SK-MEL-5 (cell line): ENCODE results near the gene MTOR. TPM values are rescaled to one million over a fixed set of nuclear protein-coding genes. Genes with fewer than 3 reads are reported as not detected.

Experiments
- DNase-seq: peaks from one replicate; pipeline ENCODE4 v3.0.0-alpha.2; 2016; ENCODE audit warnings: low read depth, low spot score
- in situ Hi-C: cut with HindIII; loops from 2 replicates; pipeline ENCODE4 v1.10.0; 2016; ENCODE audit warnings: low sequenced_read_pairs, high pct_unique_total_duplicates, low pct_unique_long_range_greater_than_20kb
- total RNA-seq: library from RNA; depleted of rRNA; stranded (reverse); fragments of >200 nt; shearing (Covaris generic); gene quantifications from 2 replicates; pipeline ENCODE4 v1.2.3, GENCODE V29; 2014

Gene MTOR
- total RNA-seq, 1 experiment from 2014 or later, result 34.5 TPM

DNA sequence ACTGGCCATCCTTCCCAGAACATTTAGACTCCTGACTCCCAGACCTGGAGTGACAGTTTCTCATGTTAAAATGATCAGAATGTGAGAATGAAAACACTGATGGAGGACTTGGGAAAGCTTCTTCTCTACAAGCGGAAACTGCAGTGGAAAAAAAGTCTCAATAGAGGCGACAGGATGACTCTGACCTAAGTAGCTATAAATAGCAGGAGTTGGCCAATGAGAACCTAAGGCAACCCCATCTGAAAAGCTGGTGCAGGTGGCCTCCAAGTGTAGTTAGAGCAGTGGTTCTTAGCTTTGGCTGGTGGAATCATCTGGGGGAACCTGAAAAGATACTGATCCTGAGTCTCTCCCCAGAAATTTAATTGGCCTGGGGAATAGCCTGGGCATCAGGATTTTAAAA lies 118.4 kb downstream of the MTOR start:
- in situ Hi-C loops, result no loop called here
- no peak for DNase-seq

DNA sequence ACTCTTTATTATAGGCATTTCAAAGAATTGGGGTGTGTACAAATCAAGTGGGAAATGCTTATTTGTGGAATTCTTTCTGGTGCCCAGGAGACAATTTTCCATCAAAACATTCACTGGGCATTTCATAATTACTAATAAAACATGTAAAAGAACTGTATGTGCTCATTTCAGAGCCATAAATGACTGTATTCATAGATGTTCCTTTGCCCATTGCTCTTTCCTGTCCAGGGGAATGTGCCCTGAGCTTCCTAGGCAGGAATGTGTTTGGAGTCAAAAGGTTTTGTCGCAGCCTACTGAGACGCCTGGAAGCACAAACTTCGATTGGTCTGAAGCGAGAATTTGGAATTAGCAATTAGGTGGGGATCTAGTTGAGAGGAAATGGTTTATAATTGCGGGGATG lies 119.0 kb downstream of the MTOR start:
- in situ Hi-C loops, result no loop called here
- DNase-seq, result no peak

DNA sequence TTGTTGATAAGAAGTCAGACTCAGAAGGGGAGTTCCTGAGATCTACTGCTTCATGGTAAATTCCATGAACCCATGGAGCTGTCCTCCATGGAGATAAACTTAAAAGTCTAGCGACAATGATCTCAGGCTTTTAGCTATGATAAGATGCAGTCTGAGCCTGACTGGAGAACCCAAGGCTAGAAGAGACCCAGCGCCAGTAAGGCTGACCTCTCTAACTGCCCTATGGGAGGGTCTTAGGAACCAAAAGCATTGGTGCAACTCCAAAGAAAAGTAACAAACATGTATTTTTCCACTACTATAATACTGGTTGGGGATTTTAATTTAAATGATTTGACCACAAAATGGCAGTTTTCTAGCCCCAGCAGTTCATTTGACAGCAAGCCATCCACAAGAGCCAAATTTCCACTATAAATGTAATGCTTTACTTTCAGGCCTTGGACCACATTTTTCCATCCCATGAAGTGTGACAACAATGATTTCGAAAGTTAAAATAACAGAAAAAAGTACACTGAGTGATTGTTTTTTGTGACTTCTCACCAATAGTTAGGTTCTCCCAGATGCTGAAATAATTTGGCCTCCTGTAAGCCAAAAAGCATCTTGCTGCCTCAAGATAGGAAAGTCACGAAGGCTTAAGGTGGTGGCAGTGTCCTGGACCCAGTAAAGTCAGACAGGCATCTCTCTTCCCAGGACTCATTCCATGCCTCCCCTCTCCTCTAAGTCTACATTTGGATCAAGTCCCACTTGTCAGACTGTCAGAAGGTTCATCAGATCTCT lies 119.5 kb downstream of the MTOR start:
- no peak for DNase-seq
- in situ Hi-C loops, result no loop called here

DNA sequence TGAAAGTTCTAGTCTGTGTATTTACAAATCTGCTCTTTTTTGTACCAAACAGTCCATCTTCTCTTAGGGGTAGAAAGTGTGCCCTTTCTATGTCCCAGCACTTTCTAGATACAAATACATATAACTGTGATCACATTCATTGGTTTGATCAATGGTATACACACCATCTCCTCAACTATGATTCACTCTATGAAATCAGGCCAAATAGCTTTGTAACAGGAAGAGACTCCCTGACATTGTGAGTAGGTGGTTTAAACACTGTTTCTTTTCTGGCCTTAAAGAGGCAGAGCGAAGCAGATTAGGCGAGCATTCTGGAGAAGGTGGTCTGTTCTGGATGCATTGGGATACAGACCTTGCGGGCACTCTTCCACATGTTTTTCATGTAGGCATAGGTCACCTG lies 123.4 kb downstream of the MTOR start:
- in situ Hi-C loops, result no loop called here
- no peak for DNase-seq

DNA sequence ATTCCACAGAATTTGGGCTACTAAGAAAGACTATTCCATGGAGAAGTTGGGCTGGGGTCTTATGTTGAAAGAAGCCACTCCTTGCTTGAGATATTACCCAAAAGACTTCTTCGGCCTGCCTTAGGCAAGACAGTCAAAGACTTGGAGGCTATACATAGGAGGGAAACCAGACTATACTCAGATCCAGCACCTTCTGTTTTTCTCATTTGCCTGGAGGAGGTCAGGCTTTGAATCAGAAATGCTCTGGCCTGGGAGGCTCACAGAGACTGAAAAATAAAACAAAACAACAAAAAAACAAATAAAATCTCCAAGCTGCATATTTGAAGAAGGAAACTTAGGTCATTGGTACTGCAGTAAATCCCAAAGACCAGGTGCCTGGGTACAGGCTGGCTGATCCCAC lies 124.3 kb downstream of the MTOR start:
- DNase-seq, result no peak
- in situ Hi-C loops, result no loop called here

DNA sequence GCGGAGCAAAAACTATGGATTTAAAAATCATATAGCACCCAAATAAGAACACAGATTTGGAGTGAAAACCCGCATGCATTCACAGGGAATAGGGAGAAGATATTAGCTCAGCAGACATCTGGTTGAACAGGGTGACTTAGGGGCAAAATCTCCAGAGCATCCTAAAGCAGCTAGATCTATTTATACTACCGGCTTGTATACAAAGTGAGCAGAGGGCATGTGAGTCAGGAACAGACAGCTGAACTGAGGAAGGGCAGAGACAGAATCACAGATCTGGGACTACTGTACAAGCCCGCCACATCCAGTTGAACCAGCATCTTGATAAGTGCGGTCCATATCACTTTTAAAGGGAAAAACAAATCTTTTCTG lies 127.5 kb downstream of the MTOR start:
- in situ Hi-C loops, result no loop called here
- no peak for DNase-seq

DNA sequence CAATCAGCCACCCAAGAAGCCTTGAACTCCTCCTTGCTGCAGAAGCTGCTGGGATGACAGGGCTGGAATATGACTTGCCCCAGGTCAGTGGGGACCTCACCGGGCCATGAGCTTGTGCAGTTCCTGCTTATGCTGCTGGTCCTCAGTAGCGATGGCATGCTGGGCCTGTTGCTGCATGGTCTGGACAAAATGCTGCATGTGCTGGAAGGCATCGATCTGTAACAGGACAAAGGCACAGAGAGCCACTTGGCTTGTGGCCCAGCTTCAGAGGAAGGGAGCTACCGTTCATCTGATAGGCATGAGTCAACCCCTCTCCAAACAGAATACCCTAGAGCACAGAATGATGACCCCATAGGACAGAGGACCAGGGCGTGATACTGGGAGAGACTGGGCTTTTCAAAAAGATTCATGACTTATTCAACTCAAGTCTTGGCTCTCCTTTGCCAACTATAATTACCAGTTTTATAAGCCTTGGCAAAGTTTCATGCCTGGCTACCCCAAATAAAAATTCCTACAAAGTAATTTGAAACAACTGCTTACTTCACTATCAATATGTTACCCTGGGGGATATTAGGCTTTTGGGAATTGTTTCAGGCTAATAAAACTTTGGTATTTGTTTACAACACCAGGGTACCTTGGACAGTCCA lies 128.0 kb downstream of the MTOR start:
- peak; percentile 40 for DNase-seq
- in situ Hi-C loops, result no loop called here

DNA sequence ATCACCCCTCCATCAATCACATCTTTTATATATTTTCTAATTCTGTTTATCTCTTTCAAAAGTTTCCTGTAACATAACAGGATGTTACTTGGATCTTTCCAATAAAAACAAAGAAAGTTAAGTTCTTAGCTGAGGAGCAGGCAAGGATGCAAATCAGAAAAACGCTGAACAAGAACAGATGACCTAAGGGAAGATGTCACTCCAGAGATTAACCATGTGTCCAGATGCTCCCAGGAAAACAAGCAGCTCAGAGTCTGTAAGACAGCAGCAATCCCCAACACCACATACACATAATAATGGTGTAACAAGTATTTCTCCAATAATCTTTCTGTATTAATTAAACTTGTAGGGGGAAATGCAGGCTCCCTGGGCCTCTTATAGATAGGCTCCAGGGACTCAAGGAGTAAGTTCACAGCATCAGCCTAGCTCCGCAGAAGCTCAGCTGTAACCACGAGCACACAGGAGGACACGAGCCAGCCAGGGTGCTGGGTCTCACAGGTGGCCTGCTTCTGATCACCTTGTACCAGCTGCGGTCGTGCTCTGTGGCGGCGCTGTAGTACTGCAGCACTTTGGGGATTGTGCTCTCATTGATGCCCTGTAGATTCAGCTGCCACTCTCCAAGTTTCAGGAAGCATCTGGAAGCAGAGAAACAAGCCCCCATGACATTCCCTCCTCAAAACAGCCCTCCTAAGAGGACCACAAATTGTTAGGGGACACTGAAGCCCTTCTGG lies 129.6 kb downstream of the MTOR start:
- no peak for DNase-seq
- in situ Hi-C loops, result no loop called here

DNA sequence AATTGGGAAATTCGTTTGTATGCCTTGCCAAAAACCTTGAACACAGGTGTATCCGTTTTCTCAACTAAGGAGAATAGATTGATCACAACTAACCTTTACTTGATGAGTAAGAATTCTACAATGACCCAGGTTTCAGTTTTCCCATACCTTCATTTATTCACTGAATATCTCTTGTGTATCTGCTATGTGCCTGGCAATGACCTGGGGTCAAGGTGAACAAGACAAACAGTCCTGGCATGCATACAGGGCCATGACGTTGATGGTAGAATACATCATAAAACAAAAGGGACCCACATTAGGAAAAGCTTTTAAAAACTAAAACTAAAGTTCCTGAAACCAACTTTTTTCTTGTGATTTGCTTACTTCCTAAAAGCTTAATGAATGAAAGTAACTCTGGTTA lies 130.5 kb downstream of the MTOR start:
- DNase-seq, result no peak
- in situ Hi-C loops, result no loop called here

DNA sequence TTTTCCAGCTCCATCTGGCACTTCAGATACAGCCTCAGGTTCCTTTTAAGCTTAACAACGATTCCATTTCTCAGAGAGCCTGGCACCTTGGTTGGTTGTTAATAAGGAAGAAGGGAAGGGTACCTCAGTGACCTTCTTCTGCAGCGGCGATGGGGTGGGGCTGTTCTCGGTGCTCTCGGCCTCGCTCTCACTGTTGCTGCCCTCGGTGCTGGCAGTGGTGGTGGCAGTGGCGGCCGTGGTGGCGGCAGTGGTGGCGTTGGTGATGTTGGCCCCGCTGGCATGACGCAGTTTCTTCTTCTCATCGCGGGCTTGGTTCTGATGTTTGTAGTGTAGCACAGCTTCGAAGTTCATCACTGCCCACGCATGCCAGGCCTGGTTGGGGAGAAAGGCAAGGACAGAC lies 131.9 kb downstream of the MTOR start:
- in situ Hi-C loops, result no loop called here
- DNase-seq, result no peak

DNA sequence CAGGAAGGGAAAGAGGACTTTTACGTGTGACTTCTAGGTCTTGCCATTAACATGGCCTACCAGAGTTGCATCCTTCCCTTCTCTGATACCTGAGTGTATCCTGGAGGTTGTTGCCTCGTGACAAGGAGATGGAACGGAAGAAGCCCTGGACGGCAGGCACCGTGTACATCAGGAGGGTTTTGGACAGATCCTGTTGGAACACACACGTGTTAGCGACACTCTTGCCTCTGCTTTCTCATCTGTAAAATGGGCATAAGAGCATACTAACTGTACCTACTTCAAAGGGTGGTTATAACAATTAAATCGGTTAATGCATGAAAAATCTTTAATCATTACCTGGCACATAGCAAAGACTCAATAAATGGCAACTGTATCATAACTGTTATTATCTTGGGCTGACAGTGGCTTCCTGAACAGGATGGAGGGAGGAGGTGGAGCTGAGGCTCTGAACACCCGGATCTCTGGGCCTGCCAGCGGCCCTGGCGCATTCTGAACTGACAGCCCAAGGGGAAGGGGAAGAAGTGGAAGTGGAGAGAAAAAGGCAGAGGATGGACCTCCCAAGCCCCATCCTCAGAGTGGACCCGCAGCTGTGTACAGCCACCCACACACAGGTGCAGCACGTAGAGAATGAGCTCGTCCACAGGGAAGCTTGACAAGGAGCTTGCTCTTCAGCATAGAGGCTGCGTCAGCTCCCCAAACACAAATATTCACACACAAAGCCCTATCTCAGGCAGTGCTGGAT lies 132.5 kb downstream of the MTOR start:
- in situ Hi-C loops, result no loop called here
- DNase-seq, result no peak

DNA sequence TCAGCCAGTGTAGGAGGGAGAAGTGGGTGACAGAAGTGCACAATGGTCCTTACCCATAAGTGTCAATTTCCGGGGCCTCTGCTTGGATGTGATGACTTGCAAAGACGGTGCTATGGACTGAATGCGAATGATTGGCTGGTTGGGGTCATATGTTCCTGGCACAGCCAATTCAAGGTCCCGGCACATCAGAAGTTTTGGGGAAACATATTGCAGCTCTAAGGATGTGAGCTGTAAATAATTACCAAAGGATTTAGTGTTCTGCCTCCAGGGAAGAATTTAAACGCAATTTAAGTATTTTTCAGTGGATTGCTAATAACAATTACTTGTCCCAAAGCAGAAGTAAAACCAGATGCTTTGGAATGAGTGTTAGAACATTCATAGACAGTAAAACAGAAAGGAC lies 135.8 kb downstream of the MTOR start:
- no peak for DNase-seq
- in situ Hi-C loops, result no loop called here

DNA sequence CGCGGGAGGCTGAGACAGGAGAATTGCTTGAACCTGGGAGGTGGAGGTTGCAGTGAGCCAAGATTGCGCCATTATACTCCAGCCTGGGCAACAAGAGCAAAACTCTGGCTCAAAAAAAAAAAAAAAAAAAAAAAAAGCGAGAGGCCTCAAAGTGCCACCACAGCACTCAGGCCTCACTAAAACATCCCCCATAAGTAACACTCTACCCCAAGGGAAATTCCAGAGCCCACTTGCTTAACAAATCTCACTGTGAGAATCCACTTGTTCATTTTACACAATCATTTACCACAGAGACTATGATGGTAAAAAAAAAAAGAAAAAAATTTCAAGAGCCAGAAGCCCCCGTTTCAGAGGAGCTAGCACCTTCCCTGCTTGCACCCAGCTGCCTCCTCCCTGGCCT lies 136.4 kb downstream of the MTOR start:
- in situ Hi-C loops, result no loop called here
- DNase-seq, result no peak

DNA sequence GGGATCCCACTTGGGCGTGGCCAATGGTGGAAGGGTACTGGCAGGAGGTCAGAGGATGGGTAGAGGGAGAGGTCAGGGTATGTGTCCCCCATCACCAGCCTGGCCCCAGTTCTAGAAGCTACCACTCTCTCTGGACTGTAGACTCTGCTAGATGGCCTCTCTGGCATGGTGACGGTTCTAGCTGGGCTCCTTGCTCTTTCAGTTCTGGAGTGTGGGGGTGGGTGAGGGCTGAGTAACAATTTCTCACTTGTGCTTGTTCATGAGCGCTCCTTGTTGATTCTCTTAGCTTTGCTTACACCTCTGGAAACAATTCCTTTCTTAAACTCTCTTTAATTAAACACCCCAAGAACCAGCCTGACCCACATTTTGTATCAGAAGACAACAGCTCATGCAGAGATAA lies 137.4 kb downstream of the MTOR start:
- no peak for DNase-seq
- in situ Hi-C loops, result no loop called here

DNA sequence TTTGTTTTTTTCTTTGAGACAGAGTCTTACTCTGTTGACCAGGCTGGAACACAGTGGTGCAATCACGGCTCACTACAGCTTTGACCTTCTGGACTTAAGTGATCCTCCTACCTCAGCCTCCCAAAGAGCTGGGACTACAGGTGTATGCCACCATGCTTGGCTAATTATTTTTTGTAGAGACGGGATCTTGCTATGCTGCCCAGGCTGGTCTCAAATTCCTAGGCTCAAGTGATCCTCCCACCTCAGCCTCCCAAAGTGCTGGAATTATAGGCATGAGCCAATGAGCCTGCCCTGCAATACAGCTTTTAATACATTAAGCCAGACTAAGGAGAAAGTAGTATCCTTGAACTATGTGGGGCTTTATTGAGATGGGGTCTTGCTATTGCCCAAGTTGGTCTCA lies 146.0 kb downstream of the MTOR start:
- in situ Hi-C loops, result no loop called here
- no peak for DNase-seq

DNA sequence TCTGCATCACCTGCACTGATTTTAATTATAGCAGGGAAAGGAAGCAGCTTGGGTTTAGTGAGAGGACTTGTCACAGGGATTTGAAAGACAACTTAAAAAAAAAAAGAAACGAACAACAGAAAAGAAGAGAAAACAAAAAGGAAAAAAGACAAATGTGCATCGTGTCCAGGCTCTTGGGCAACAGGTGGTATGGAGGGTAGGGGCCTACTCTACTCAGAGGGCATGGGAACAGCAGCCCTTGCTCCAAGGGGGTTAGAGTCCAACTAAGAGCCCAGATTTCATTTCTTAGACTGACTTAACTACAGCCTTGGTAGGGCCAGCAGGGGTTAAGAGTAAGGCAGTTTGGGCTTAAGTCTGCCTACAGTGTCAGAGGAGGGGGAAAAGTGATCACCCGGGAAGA lies 147.4 kb downstream of the MTOR start:
- in situ Hi-C loops, result no loop called here
- DNase-seq, result no peak

DNA sequence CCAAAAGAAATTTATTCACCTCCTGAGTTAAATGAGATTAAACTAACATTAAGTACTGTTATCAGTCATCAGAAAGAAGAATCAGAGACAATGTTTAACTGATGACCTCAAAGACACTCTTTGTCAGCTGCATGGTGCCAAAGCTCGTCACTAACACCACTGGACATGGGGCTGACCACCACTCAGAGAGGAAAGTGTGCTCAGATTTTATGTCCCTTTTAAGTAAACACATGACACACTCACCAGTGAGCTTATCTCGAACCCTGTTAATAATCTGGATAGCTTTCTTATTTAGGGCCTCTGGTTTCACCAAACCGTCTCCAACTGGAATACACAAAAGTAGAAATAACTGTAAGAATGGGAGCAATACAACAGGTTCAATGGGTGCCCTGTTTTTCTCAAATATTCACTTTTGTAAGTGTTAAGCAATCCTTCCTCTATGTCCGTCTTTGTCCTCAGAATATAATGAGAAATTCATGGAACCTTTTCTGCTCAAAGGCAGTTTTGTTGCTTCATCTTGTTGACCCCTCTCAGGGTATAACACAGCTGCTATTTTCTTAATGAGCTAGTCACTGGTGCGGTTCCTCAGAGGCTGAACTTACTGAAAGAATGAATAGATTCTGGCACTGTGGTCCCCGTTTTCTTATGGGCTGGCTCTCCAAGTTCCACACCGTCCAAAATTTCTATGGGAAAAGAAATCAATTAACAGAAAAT lies 153.1 kb downstream of the MTOR start:
- peak; percentile 97 for DNase-seq
- in situ Hi-C loops, result no loop called here

DNA sequence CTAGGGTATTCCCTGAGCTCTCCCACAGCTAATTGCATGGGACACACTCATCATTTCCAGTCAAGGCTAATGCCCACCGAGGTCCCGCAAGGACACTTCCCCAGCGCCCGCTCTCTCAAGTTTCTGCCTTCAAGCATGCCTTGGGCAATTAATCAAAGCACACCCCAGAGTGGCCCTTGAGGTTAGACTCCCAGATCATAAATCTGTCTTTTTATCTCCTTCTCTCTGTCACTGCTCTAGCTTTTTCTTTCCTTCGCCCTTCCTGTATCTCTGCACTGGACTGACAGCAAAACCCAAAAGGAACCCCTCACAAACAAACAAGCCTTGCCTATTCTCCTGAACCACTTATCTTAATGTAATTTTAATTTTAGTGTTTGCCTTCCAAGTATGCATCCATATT lies 154.8 kb downstream of the MTOR start:
- in situ Hi-C loops, result no loop called here
- no peak for DNase-seq
